Body of pancreas (tissue), 4 donors: Measurements from ENCODE around the gene TEPSIN. TPM values are rescaled to one million over a fixed set of nuclear protein-coding genes. Genes with fewer than 3 reads are reported as not detected.

Experiments
- ATAC-seq: fragments of 150-250 bp; one replicate; pipeline ENCODE4 v1.9.1; 2016
- DNase-seq, 4 donors: peaks; one replicate each; pipeline ENCODE4 v3.0.0-alpha.2; 2019
- H3K27ac ChIP-seq, 4 donors: fragments of 200-600 bp; sonication (generic); 1 replicate in 3 of 4; 2 replicates in 1 of 4; pipeline versions ENCODE4 v1.5.1 to v1.6.1; 2016 to 2019; ENCODE audit warnings: mild to moderate bottlenecking in 1 of 4, mixed read lengths in 1 of 4, moderate library complexity in 1 of 4
- H3K27me3 ChIP-seq, 2 donors: fragments of 200-600 bp; sonication (generic); one replicate each; pipeline ENCODE4 v1.6.0; 2016; ENCODE audit warnings: mild to moderate bottlenecking in 1 of 2
- H3K36me3 ChIP-seq, 2 donors: fragments of 200-600 bp; sonication (generic); replicated peaks in 1 of 2; 2 replicates each; pipeline ENCODE4 v1.5.1; 2016; ENCODE audit warnings: low read depth in 2 of 2; ENCODE audit not compliant: insufficient read depth in 1 of 2
- H3K4me1 ChIP-seq: fragments of 200-600 bp; sonication (generic); one replicate; pipeline ENCODE4 v1.6.0; 2016
- H3K4me3 ChIP-seq, 2 donors: fragments of 200-600 bp; sonication (generic); 1 replicate in 1 of 2; 2 replicates in 1 of 2; pipeline ENCODE4 v1.5.1; 2016 to 2019
- H3K9me3 ChIP-seq, 3 donors: fragments of 200-600 bp; sonication (generic); 1 replicate in 2 of 3; 2 replicates in 1 of 3; pipeline ENCODE4 v1.5.1; 2016
- CTCF ChIP-seq, 7 experiments: fragments of 450-650 bp in 4 of 7; fragments of 200-600 bp in 3 of 7; sonication (generic) in 3 of 7; IDR thresholded peaks; one replicate each; pipeline ENCODE4 v1.5.1; 2016 to 2019; ENCODE audit warnings: antibody characterized with exemption in 7 of 7
- POLR2A ChIP-seq, 3 donors: fragments of 450-650 bp; IDR thresholded peaks; one replicate each; pipeline ENCODE4 v1.6.1; 2016; ENCODE audit warnings: antibody characterized with exemption in 3 of 3, mild to moderate bottlenecking in 2 of 3
- WGBS, 2 donors: methylation state at CpG; one replicate each; pipeline ENCODE4 v1.1.5; 2017; 5-methylcytosine and 5-hydroxymethylcytosine counted together
- intact Hi-C: fragments of 100-400 bp; cut with DNase I; formaldehyde crosslinking; loops from one replicate; pipeline ENCODE4 v1.15.1; 2023
- total RNA-seq, 2 donors: library from RNA; depleted of rRNA; stranded (reverse); fragments of >200 nt; gene quantifications; one replicate each; pipeline ENCODE4 v1.1.0, GENCODE V29; 2016

The TEPSIN gene
- total RNA-seq: 100 to 1,000 TPM in 1 of 2 donors, 10 to 100 TPM in 1; 31.9 to 102 TPM

GRCh38 chr17:81238815-81239713 is at the start of gene TEPSIN, which contains the start of gene NDUFAF8:
Gene TEPSIN, minus strand, starts transcription at chr17:81239055. Its CDS starts 22 bp downstream, at chr17:81239033.
Gene NDUFAF8, plus strand, starts transcription at chr17:81239318. Its CDS starts 46 bp downstream, at chr17:81239364.
- intact Hi-C loops: loop anchor here (10.0 kb wide), 1 partner anchor 94 kb away; no protein-coding TSS in a partner anchor
- 0 to 1% methylated on average over 24 to 75 of the region's 100 CpGs for WGBS, 2 donors
- Histone ChIP-seq H3K27ac (peak within 1 kb of the TSS; percentile 46 to 86 (median 76)), H3K4me3 (peak within 1 kb of the TSS; percentile 85 to 87), H3K9me3 (no peaks in the 10 kb centered on the region), H3K27me3 (no peaks in the 10 kb centered on the region), H3K36me3 (no peaks in the 10 kb centered on the region), H3K4me1 (peaks cover 32% of the 10 kb centered on the region)
- peak in 2 of 3 donors; percentile 68 to 76 for TF ChIP-seq POLR2A (IDR thresholded peaks at IDR 0.05)
- TF ChIP-seq CTCF (IDR thresholded peaks at IDR 0.05): peak in 2 of 7 experiments; percentile 8 to 26
- ATAC-seq (peak; percentile 98), DNase-seq (peak; percentile 97 to 99 (median 99))

GRCh38 chr17:81287741-81288430 is 49.0 kb upstream of the TEPSIN start:
- intact Hi-C loops: loop anchor here (10.0 kb wide), 1 partner anchor 197 kb away; no protein-coding TSS in a partner anchor
- H3K27me3 ChIP-seq: no peaks in the 10 kb centered on the region
- no peaks in the 10 kb centered on the region for H3K9me3 ChIP-seq
- no peak overlapping the region for H3K4me3 ChIP-seq
- DNase-seq: no peak
- WGBS, 2 donors: 77 to 82% methylated on average over 13 to 16 of the region's 16 CpGs
- H3K4me1 ChIP-seq: peaks cover 31% of the 10 kb centered on the region
- peak overlapping the region in 1 of 4 donors; percentile 1 for H3K27ac ChIP-seq
- no peak for ATAC-seq
- peaks cover 4 to 8% of the 10 kb centered on the region in 2 donors for H3K36me3 ChIP-seq
- TF ChIP-seq POLR2A (IDR thresholded peaks at IDR 0.05): no peak
- no peak for TF ChIP-seq CTCF (IDR thresholded peaks at IDR 0.05)

- Histone ChIP-seq H3K27me3 (no peaks in the 10 kb centered on the region), H3K9me3 (no peaks in the 10 kb centered on the region), H3K4me3 (no peak overlapping the region), H3K36me3 (peaks cover 6 to 8% of the 10 kb centered on the region in 2 donors), H3K27ac (no peak overlapping the region), H3K4me1 (peaks cover 25% of the 10 kb centered on the region)
- ATAC-seq (no peak), DNase-seq (no peak)
- TF ChIP-seq POLR2A (IDR thresholded peaks at IDR 0.05) (no peak), CTCF (IDR thresholded peaks at IDR 0.05) (no peak)
- 89 to 97% methylated on average over 6 to 21 of the region's 21 CpGs for WGBS, 2 donors
- intact Hi-C loops: loop anchor here (10.0 kb wide), 1 partner anchor 198 kb away; no protein-coding TSS in a partner anchor
Observed at GRCh38 chr17:81287152-81287551, 48.3 kb upstream of the TEPSIN start.

- H3K36me3 ChIP-seq: peaks cover 8 to 10% of the 10 kb centered on the region in 2 donors
- WGBS, 2 donors: 83 to 86% methylated on average over 13 to 22 of the region's 23 CpGs
- no peaks in the 10 kb centered on the region for H3K9me3 ChIP-seq
- peak overlapping the region in 3 of 4 donors; percentile 4 to 63 (median 54) for H3K27ac ChIP-seq
- no peak for ATAC-seq
- H3K4me1 ChIP-seq: peaks cover 21% of the 10 kb centered on the region
- H3K4me3 ChIP-seq: no peak overlapping the region
- no peaks in the 10 kb centered on the region for H3K27me3 ChIP-seq
- DNase-seq: no peak
- TF ChIP-seq CTCF (IDR thresholded peaks at IDR 0.05): no peak
- no peak for TF ChIP-seq POLR2A (IDR thresholded peaks at IDR 0.05)
- intact Hi-C loops: loop anchor here (10.0 kb wide), 1 partner anchor 198 kb away; no protein-coding TSS in a partner anchor
Observed at GRCh38 chr17:81286491-81287145, 47.8 kb upstream of the TEPSIN start.
